Neural progenitor cell (in vitro differentiated cells): ENCODE results near the gene PGM2. TPM values are rescaled to one million over a fixed set of nuclear protein-coding genes. Genes with fewer than 3 reads are reported as not detected.

ENCODE experiments used
- DNase-seq: peaks from one replicate; pipeline ENCODE4 v3.0.0-alpha.2; 2016; ENCODE audit warnings: low spot score
- H2AFZ ChIP-seq: fragments of 200-600 bp; sonication (generic); replicated peaks from 2 replicates; pipeline ENCODE4 v1.6.1; 2016; ENCODE audit warnings: antibody characterized with exemption
- H3F3A ChIP-seq: fragments of 200-600 bp; sonication (generic); 2 replicates; pipeline ENCODE4 v1.6.1; 2016; ENCODE audit warnings: antibody characterized with exemption, low read depth
- H3K27ac ChIP-seq: fragments of 200-600 bp; sonication (generic); 2 replicates; pipeline ENCODE4 v1.5.1; 2016; ENCODE audit warnings: mild to moderate bottlenecking
- H3K27me3 ChIP-seq: fragments of 200-600 bp; sonication (generic); 2 replicates; pipeline ENCODE4 v1.6.1; 2016; ENCODE audit warnings: mild to moderate bottlenecking, moderate library complexity
- H3K36me3 ChIP-seq: fragments of 200-600 bp; sonication (generic); 2 replicates; pipeline ENCODE4 v1.5.1; 2016
- H3K4me1 ChIP-seq: fragments of 200-600 bp; sonication (generic); 2 replicates; pipeline ENCODE4 v1.6.1; 2016; ENCODE audit warnings: mixed run types
- H3K4me2 ChIP-seq: fragments of 200-600 bp; sonication (generic); 2 replicates; pipeline ENCODE4 v1.6.1; 2016
- H3K4me3 ChIP-seq: fragments of 200-600 bp; sonication (generic); 2 replicates; pipeline ENCODE4 v1.5.1; 2016
- H3K79me2 ChIP-seq: fragments of 200-600 bp; sonication (generic); 2 replicates; pipeline ENCODE4 v1.6.1; 2016; ENCODE audit warnings: low read depth
- H3K9ac ChIP-seq: fragments of 200-600 bp; sonication (generic); 2 replicates; pipeline ENCODE4 v1.6.1; 2016
- H3K9me3 ChIP-seq: fragments of 200-600 bp; sonication (generic); 2 replicates; pipeline ENCODE4 v1.5.1; 2016; ENCODE audit warnings: low read depth
- H4K20me1 ChIP-seq: fragments of 200-600 bp; sonication (generic); 2 replicates; pipeline ENCODE4 v1.6.1; 2016; ENCODE audit warnings: low read depth
- H3K27ac Mint-ChIP-seq: 3 replicates; pipeline ENCODE4 v1.8.0; 2021; ENCODE audit warnings: mixed read lengths
- H3K27me3 Mint-ChIP-seq: 2 replicates; pipeline ENCODE4 v1.8.0; 2022; ENCODE audit warnings: low read depth, mild to moderate bottlenecking, inconsistent platforms, moderate library complexity, mixed read lengths; ENCODE audit not compliant: insufficient read depth
- H3K36me3 Mint-ChIP-seq: 3 replicates; pipeline ENCODE4 v1.8.0; 2021; ENCODE audit warnings: mixed read lengths
- H3K4me1 Mint-ChIP-seq: 3 replicates; pipeline ENCODE4 v1.8.0; 2021; ENCODE audit warnings: mixed read lengths
- H3K4me3 Mint-ChIP-seq: 3 replicates; pipeline ENCODE4 v1.8.0; 2021; ENCODE audit warnings: mild to moderate bottlenecking, moderate library complexity, mixed read lengths
- H3K9me3 Mint-ChIP-seq: 3 replicates; pipeline ENCODE4 v1.8.0; 2020; ENCODE audit warnings: mixed read lengths
- CTCF ChIP-seq: fragments of 200-600 bp; sonication (generic); IDR thresholded peaks from 2 replicates; pipeline ENCODE4 v1.5.1; 2017; ENCODE audit warnings: antibody characterized with exemption, mild to moderate bottlenecking
- EZH2 ChIP-seq: fragments of 200-600 bp; sonication (generic); IDR thresholded peaks from 2 replicates; pipeline ENCODE4 v1.6.1; 2017; ENCODE audit warnings: antibody characterized with exemption, mild to moderate bottlenecking, moderate library complexity
- EZH2phosphoT487 ChIP-seq: fragments of 200-600 bp; sonication (generic); IDR thresholded peaks from 2 replicates; pipeline ENCODE4 v1.6.1; 2017; ENCODE audit warnings: antibody characterized with exemption
- total RNA-seq: library from RNA; depleted of rRNA; stranded (reverse); fragments of >200 nt; gene quantifications from 2 replicates; pipeline ENCODE4 v1.2.3, GENCODE V29; 2015; ENCODE audit warnings: low replicate concordance

The PGM2 gene
- total RNA-seq, 1 donor from 2014 or later, result 20.1 TPM

- H4K20me1 ChIP-seq, result peaks cover 4% of the 10 kb centered on the region
- H3K4me3 ChIP-seq, result no peak overlapping the region
- Mint-ChIP-seq H3K9me3 (no peaks in the 10 kb centered on the region), H3K36me3 (no peaks in the 10 kb centered on the region), H3K4me1 (peaks cover 3% of the 10 kb centered on the region), H3K4me3 (peak overlapping the region; percentile 74), H3K27ac (no peak overlapping the region), H3K27me3 (peaks cover 34% of the 10 kb centered on the region)
- no peak for DNase-seq
- no peak overlapping the region for H3K27ac ChIP-seq
- H3K27me3 ChIP-seq, result peaks cover 62% of the 10 kb centered on the region
- H3F3A ChIP-seq, result no peaks in the 10 kb centered on the region
- H2AFZ ChIP-seq, result no peak overlapping the region
- no peaks in the 10 kb centered on the region for H3K79me2 ChIP-seq
- H3K4me1 ChIP-seq, result peaks cover 12% of the 10 kb centered on the region
- no peaks in the 10 kb centered on the region for H3K36me3 ChIP-seq
- no peak for TF ChIP-seq EZH2phosphoT487
- no peak for TF ChIP-seq EZH2
- TF ChIP-seq CTCF, result no peak
- no peak overlapping the region for H3K9ac ChIP-seq
- H3K4me2 ChIP-seq, result no peak overlapping the region
- H3K9me3 ChIP-seq, result no peaks in the 10 kb centered on the region
These were observed 66.2 kb downstream of the PGM2 start for GRCh38 chr4:37892641-37893040.

GRCh38 chr4:37893164-37893563, 66.7 kb downstream of the PGM2 start:
- H3K4me1 ChIP-seq, result peaks cover 12% of the 10 kb centered on the region
- no peak overlapping the region for H3K4me2 ChIP-seq
- no peaks in the 10 kb centered on the region for H3K36me3 ChIP-seq
- no peaks in the 10 kb centered on the region for H3K36me3 Mint-ChIP-seq
- no peak overlapping the region for H3K27ac ChIP-seq
- no peak overlapping the region for H3K4me3 Mint-ChIP-seq
- no peak overlapping the region for H3K4me3 ChIP-seq
- H3K27me3 Mint-ChIP-seq, result peaks cover 34% of the 10 kb centered on the region
- peaks cover 56% of the 10 kb centered on the region for H3K27me3 ChIP-seq
- no peak overlapping the region for H2AFZ ChIP-seq
- H3K27ac Mint-ChIP-seq, result no peak overlapping the region
- H4K20me1 ChIP-seq, result peaks cover 4% of the 10 kb centered on the region
- DNase-seq, result no peak
- H3K4me1 Mint-ChIP-seq, result peaks cover 3% of the 10 kb centered on the region
- H3K79me2 ChIP-seq, result no peaks in the 10 kb centered on the region
- no peak overlapping the region for H3K9ac ChIP-seq
- H3K9me3 Mint-ChIP-seq, result no peaks in the 10 kb centered on the region
- TF ChIP-seq EZH2, result no peak
- TF ChIP-seq EZH2phosphoT487, result no peak
- no peak for TF ChIP-seq CTCF
- H3K9me3 ChIP-seq, result no peaks in the 10 kb centered on the region
- H3F3A ChIP-seq, result no peaks in the 10 kb centered on the region

GRCh38 chr4:37895271-37895670, 68.8 kb downstream of the PGM2 start:
- no peaks in the 10 kb centered on the region for H3K36me3 Mint-ChIP-seq
- Histone ChIP-seq H3K4me2 (no peak overlapping the region), H3K4me3 (no peak overlapping the region), H3F3A (no peaks in the 10 kb centered on the region), H2AFZ (no peak overlapping the region), H3K9me3 (no peaks in the 10 kb centered on the region), H3K27me3 (peaks cover 35% of the 10 kb centered on the region), H4K20me1 (peaks cover 2% of the 10 kb centered on the region), H3K27ac (no peak overlapping the region), H3K36me3 (no peaks in the 10 kb centered on the region), H3K9ac (no peak overlapping the region), H3K4me1 (peaks cover 7% of the 10 kb centered on the region), H3K79me2 (no peaks in the 10 kb centered on the region)
- no peak overlapping the region for H3K27ac Mint-ChIP-seq
- no peak for DNase-seq
- H3K27me3 Mint-ChIP-seq, result peaks cover 21% of the 10 kb centered on the region
- H3K9me3 Mint-ChIP-seq, result no peaks in the 10 kb centered on the region
- TF ChIP-seq EZH2phosphoT487, result no peak
- no peak overlapping the region for H3K4me3 Mint-ChIP-seq
- peaks cover 3% of the 10 kb centered on the region for H3K4me1 Mint-ChIP-seq

- H3K4me2 ChIP-seq, result no peak overlapping the region
- no peaks in the 10 kb centered on the region for H3K9me3 Mint-ChIP-seq
- H3K79me2 ChIP-seq, result no peaks in the 10 kb centered on the region
- no peaks in the 10 kb centered on the region for H3K36me3 ChIP-seq
- TF ChIP-seq EZH2 (no peak), EZH2phosphoT487 (no peak), CTCF (no peak)
- H3K4me3 Mint-ChIP-seq, result no peak overlapping the region
- no peak for DNase-seq
- peaks cover 25% of the 10 kb centered on the region for H3K27me3 ChIP-seq
- H3K4me1 Mint-ChIP-seq, result peaks cover 3% of the 10 kb centered on the region
- H3K9me3 ChIP-seq, result no peaks in the 10 kb centered on the region
- peaks cover 3% of the 10 kb centered on the region for H3K4me1 ChIP-seq
- no peaks in the 10 kb centered on the region for H3F3A ChIP-seq
- H3K27ac Mint-ChIP-seq, result no peak overlapping the region
- H2AFZ ChIP-seq, result no peak overlapping the region
- H3K9ac ChIP-seq, result no peak overlapping the region
- H3K27ac ChIP-seq, result no peak overlapping the region
- H4K20me1 ChIP-seq, result no peaks in the 10 kb centered on the region
- H3K27me3 Mint-ChIP-seq, result peaks cover 21% of the 10 kb centered on the region
- H3K4me3 ChIP-seq, result no peak overlapping the region
- no peaks in the 10 kb centered on the region for H3K36me3 Mint-ChIP-seq
These were observed 69.8 kb downstream of the PGM2 start for GRCh38 chr4:37896206-37896860.
